ENCODE data around the gene JARID2. TPM values are rescaled to one million over a fixed set of nuclear protein-coding genes. Genes with fewer than 3 reads are reported as not detected.

JARID2 gene
- total and polyA plus RNA-seq, 9 of the 15 experiments (the other 6 are each of a cell fraction or from before 2014, with no cell fraction given): 5.0 to 29.0 (median 15.6) TPM

DNA sequence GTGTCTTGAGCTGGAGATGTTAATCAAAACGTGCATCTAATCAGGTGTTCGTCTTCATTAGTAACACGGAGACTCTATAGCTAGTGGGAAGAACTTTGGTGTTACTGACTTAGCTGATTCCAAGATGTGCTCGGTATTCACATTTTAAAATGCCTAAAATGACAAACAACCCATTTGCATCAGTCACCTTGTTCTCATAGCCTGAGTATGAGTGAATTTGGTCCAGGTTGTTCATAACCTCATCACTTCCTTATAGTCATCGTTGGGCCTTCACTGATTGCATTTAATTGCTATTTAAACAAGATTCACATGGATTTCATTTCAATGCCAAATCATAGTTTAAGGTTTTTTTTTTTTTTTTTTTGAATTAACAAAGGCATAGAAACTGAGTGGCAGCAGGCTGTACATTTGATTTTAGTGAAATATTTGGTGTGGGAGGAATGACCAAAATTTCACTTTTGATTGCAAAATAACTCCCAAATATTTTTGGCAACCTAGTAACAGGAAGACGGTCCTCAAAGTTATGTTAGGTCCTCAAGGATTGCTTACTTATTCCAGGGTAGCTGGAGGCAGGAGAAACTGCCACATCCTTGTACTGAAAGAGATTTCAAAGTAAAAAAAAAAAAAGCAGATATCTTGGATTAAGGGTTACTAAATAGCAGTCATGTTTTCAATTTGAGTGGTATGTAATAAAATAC lies 104.7 kb downstream of the JARID2 start:
- no peak overlapping the region for H2AFZ ChIP-seq (ENCODE audit: low read depth, low read length)
- peaks cover 4% of the 10 kb centered on the region; the same call in 1 of the 3 replicates for H3K36me3 ChIP-seq (ENCODE audit: control insufficient read depth, insufficient read depth, low read length)
- TF ChIP-seq, protein P1, sequence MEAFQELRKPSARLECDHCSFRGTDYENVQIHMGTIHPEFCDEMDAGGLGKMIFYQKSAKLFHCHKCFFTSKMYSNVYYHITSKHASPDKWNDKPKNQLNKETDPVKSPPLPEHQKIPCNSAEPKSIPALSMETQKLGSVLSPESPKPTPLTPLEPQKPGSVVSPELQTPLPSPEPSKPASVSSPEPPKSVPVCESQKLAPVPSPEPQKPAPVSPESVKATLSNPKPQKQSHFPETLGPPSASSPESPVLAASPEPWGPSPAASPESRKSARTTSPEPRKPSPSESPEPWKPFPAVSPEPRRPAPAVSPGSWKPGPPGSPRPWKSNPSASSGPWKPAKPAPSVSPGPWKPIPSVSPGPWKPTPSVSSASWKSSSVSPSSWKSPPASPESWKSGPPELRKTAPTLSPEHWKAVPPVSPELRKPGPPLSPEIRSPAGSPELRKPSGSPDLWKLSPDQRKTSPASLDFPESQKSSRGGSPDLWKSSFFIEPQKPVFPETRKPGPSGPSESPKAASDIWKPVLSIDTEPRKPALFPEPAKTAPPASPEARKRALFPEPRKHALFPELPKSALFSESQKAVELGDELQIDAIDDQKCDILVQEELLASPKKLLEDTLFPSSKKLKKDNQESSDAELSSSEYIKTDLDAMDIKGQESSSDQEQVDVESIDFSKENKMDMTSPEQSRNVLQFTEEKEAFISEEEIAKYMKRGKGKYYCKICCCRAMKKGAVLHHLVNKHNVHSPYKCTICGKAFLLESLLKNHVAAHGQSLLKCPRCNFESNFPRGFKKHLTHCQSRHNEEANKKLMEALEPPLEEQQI (IDR thresholded peaks at IDR 0.05): no peak
- no peak for TF ChIP-seq PPARD (CRISPR knock-in tag; IDR thresholded peaks at IDR 0.05)
- no peak for TF ChIP-seq ZBTB8A (IDR thresholded peaks at IDR 0.05; ENCODE audit: partially characterized antibody)
- TF ChIP-seq SAP30 (IDR thresholded peaks at IDR 0.05; ENCODE audit: borderline replicate concordance, insufficient read depth, low read depth, low read length, poor library complexity, severe bottlenecking): no peak
- no peak for TF ChIP-seq ZNF75A (CRISPR knock-in tag; IDR thresholded peaks at IDR 0.05)
- intact Hi-C loops (cut with micrococcal nuclease) (no loop called here), in situ Hi-C loops (cut with MboI) (no loop called here)
- ChIA-PET CTCF (ENCODE audit: low intra/inter-chr PET ratio) (no interaction called here), POLR2A (interaction anchor here (0.6 to 0.8 kb wide), 2 partner anchors 17 to 51 kb away, joined by 3 read pairs; no protein-coding TSS in a partner anchor)
- no peak for DNase-seq (ENCODE audit: extremely low read depth in 1 of 4, low spot score in 3 of 4)
- 66% methylated on average over 6 of the region's 6 CpGs for WGBS (ENCODE audit: insufficient coverage, low coverage, missing lambda C conversion rate)
- no TSS peak for BruUV-seq (replicated peaks)
- H3K79me2 ChIP-seq (ENCODE audit: control insufficient read depth, insufficient read depth, low read length): peaks cover 93% of the 10 kb centered on the region
- no peak for ATAC-seq
- no peak overlapping the region for H3K4me2 ChIP-seq (ENCODE audit: insufficient read depth, low read length)
- peaks cover 0 to 12% of the 10 kb centered on the region in 2 experiments; a peak in 3 of 5 replicates for H3K4me1 ChIP-seq (replicated peaks in 1 of 2; ENCODE audit: control insufficient read depth in 2 of 2, insufficient read depth in 2 of 2, low read length in 2 of 2)
- H3K9ac ChIP-seq (ENCODE audit: insufficient read depth in 1 of 2, low read depth in 2 of 2, low read length in 2 of 2): no peak overlapping the region
- H3K9me1 ChIP-seq (ENCODE audit: control insufficient read depth, insufficient read depth, low read length): no peaks in the 10 kb centered on the region
- no peak for FAIRE-seq
- no peak overlapping the region for H3K27ac ChIP-seq (ENCODE audit: extremely low read depth, low read depth, low read length)
- no peaks in the 10 kb centered on the region for H3K9me3 ChIP-seq (replicated peaks; ENCODE audit: control insufficient read depth, insufficient read depth, low read depth, low read length)
- peaks cover 41% of the 10 kb centered on the region for H4K20me1 ChIP-seq (replicated peaks; ENCODE audit: control insufficient read depth, insufficient read depth, low read length)
- no peak overlapping the region for H3K4me3 ChIP-seq
- H3K27me3 ChIP-seq (ENCODE audit: control insufficient read depth in 2 of 2, insufficient read depth in 2 of 2, low read length in 2 of 2): no peaks in the 10 kb centered on the region

All from K562 (cell line).